ENCODE data around the gene RAB15. TPM values are rescaled to one million over a fixed set of nuclear protein-coding genes. Genes with fewer than 3 reads are reported as not detected.

The RAB15 gene
- total RNA-seq, 5 donors from 2014 or later (not counting 1 experiment from before 2014, with no cell fraction given): 3.9 to 9.7 (median 4.3) TPM

- no peaks in the 10 kb centered on the region for H3K36me3 Mint-ChIP-seq
- H3K9me3 ChIP-seq: no peaks in the 10 kb centered on the region
- H3K9me3 Mint-ChIP-seq: no peaks in the 10 kb centered on the region
- H3K4me3 Mint-ChIP-seq: no peak overlapping the region
- H3K27me3 ChIP-seq (replicated peaks in 1 of 2; ENCODE audit: control insufficient read depth in 2 of 2, extremely low read depth in 1 of 2, insufficient read depth in 2 of 2, low read length in 1 of 2): no peaks in the 10 kb centered on the region
- ATAC-seq (replicated peaks in 1 of 4) (no peak), DNase-seq (no peak)
- H3K4me1 ChIP-seq (ENCODE audit: control insufficient read depth in 1 of 2, extremely low read depth in 1 of 2, insufficient read depth in 2 of 2, low read length in 2 of 2): peaks cover 0 to 7% of the 10 kb centered on the region in 2 experiments
- no peak overlapping the region for H3K27ac ChIP-seq (ENCODE audit: low read length)
- ChIA-PET POLR2A (no interaction called here), CTCF (no interaction called here)
- no peaks in the 10 kb centered on the region for H3K36me3 ChIP-seq (ENCODE audit: control insufficient read depth in 2 of 2, extremely low read depth in 1 of 2, insufficient read depth in 1 of 2, low read length in 1 of 2)
- WGBS (ENCODE audit: insufficient coverage): 88% methylated on average over 6 of the region's 15 CpGs
- no peak overlapping the region for H3K27ac Mint-ChIP-seq
- no peak overlapping the region for H3K4me3 ChIP-seq (ENCODE audit: control insufficient read depth in 1 of 2, extremely low read depth in 1 of 2, low read length in 1 of 2)
- no peaks in the 10 kb centered on the region for H3K27me3 Mint-ChIP-seq
- peaks cover 11 to 25% (median 14%) of the 10 kb centered on the region in 3 donors for H3K4me1 Mint-ChIP-seq
Measured at GRCh38 chr14:64965356-64966000, 6.7 kb downstream of the RAB15 start.

GRCh38 chr14:64963611-64964010 lies 8.5 kb downstream of the RAB15 start:
- Histone ChIP-seq H3K27ac (ENCODE audit: low read length) (no peak overlapping the region), H3K4me3 (ENCODE audit: control insufficient read depth in 1 of 2, extremely low read depth in 1 of 2, low read length in 1 of 2) (no peak overlapping the region), H3K27me3 (replicated peaks in 1 of 2; ENCODE audit: control insufficient read depth in 2 of 2, extremely low read depth in 1 of 2, insufficient read depth in 2 of 2, low read length in 1 of 2) (no peaks in the 10 kb centered on the region), H3K36me3 (ENCODE audit: control insufficient read depth in 2 of 2, extremely low read depth in 1 of 2, insufficient read depth in 1 of 2, low read length in 1 of 2) (no peaks in the 10 kb centered on the region), H3K4me1 (ENCODE audit: control insufficient read depth in 1 of 2, extremely low read depth in 1 of 2, insufficient read depth in 2 of 2, low read length in 2 of 2) (peaks cover 0 to 7% of the 10 kb centered on the region in 2 experiments), H3K9me3 (no peaks in the 10 kb centered on the region)
- peaks cover 6 to 23% (median 10%) of the 10 kb centered on the region in 3 donors for H3K4me1 Mint-ChIP-seq
- H3K27ac Mint-ChIP-seq: no peak overlapping the region
- H3K27me3 Mint-ChIP-seq: no peaks in the 10 kb centered on the region
- H3K9me3 Mint-ChIP-seq: no peaks in the 10 kb centered on the region
- DNase-seq (no peak), ATAC-seq (replicated peaks in 1 of 4) (no peak)
- ChIA-PET POLR2A (no interaction called here), CTCF (no interaction called here)
- no CpG with 5 or more reads among the region's 1 CpG for WGBS (ENCODE audit: insufficient coverage)
- no peaks in the 10 kb centered on the region for H3K36me3 Mint-ChIP-seq
- H3K4me3 Mint-ChIP-seq: no peak overlapping the region

- Mint-ChIP-seq H3K36me3 (peaks cover 9% of the 10 kb centered on the region), H3K4me1 (peaks cover 2 to 14% (median 2%) of the 10 kb centered on the region in 3 donors), H3K9me3 (no peaks in the 10 kb centered on the region), H3K27me3 (no peaks in the 10 kb centered on the region), H3K4me3 (no peak overlapping the region), H3K27ac (no peak overlapping the region)
- Histone ChIP-seq H3K4me1 (ENCODE audit: control insufficient read depth in 1 of 2, extremely low read depth in 1 of 2, insufficient read depth in 2 of 2, low read length in 2 of 2) (peaks cover 0 to 7% of the 10 kb centered on the region in 2 experiments), H3K36me3 (ENCODE audit: control insufficient read depth in 2 of 2, extremely low read depth in 1 of 2, insufficient read depth in 1 of 2, low read length in 1 of 2) (peaks cover 0 to 4% of the 10 kb centered on the region in 2 donors), H3K4me3 (ENCODE audit: control insufficient read depth in 1 of 2, extremely low read depth in 1 of 2, low read length in 1 of 2) (no peak overlapping the region), H3K9me3 (no peaks in the 10 kb centered on the region), H3K27me3 (replicated peaks in 1 of 2; ENCODE audit: control insufficient read depth in 2 of 2, extremely low read depth in 1 of 2, insufficient read depth in 2 of 2, low read length in 1 of 2) (no peaks in the 10 kb centered on the region), H3K27ac (ENCODE audit: low read length) (no peak overlapping the region)
- ATAC-seq (replicated peaks in 1 of 4) (no peak), DNase-seq (no peak)
- WGBS (ENCODE audit: insufficient coverage): 86% methylated on average over 4 of the region's 5 CpGs
- CTCF ChIA-PET: interaction anchor here in 1 of 2 donors (0.8 kb wide), 1 partner anchor 69 kb away, joined by 4 read pairs; no protein-coding TSS in a partner anchor
- POLR2A ChIA-PET: interaction anchor here in 1 of 2 donors (0.7 kb wide), 1 partner anchor 47 kb away, joined by 3 read pairs; no protein-coding TSS in a partner anchor
Measured at GRCh38 chr14:64960762-64961276, 11.3 kb downstream of the RAB15 start.

GRCh38 chr14:64958743-64959142 lies 13.4 kb downstream of the RAB15 start:
- ChIA-PET CTCF (no interaction called here), POLR2A (no interaction called here)
- H3K36me3 Mint-ChIP-seq: peaks cover 18% of the 10 kb centered on the region
- H3K4me1 ChIP-seq (ENCODE audit: control insufficient read depth in 1 of 2, extremely low read depth in 1 of 2, insufficient read depth in 2 of 2, low read length in 2 of 2): peaks cover 0 to 7% of the 10 kb centered on the region in 2 experiments
- H3K4me3 Mint-ChIP-seq: no peak overlapping the region
- peaks cover 2 to 11% (median 2%) of the 10 kb centered on the region in 3 donors for H3K4me1 Mint-ChIP-seq
- ATAC-seq (replicated peaks in 1 of 4) (no peak), DNase-seq (no peak)
- H3K4me3 ChIP-seq (ENCODE audit: control insufficient read depth in 1 of 2, extremely low read depth in 1 of 2, low read length in 1 of 2): no peak overlapping the region
- no peaks in the 10 kb centered on the region for H3K9me3 ChIP-seq
- H3K27ac ChIP-seq (ENCODE audit: low read length): no peak overlapping the region
- peaks cover 0 to 6% of the 10 kb centered on the region in 2 donors for H3K36me3 ChIP-seq (ENCODE audit: control insufficient read depth in 2 of 2, extremely low read depth in 1 of 2, insufficient read depth in 1 of 2, low read length in 1 of 2)
- no peaks in the 10 kb centered on the region for H3K9me3 Mint-ChIP-seq
- no peak overlapping the region for H3K27ac Mint-ChIP-seq
- H3K27me3 ChIP-seq (replicated peaks in 1 of 2; ENCODE audit: control insufficient read depth in 2 of 2, extremely low read depth in 1 of 2, insufficient read depth in 2 of 2, low read length in 1 of 2): no peaks in the 10 kb centered on the region
- H3K27me3 Mint-ChIP-seq: no peaks in the 10 kb centered on the region
- WGBS (ENCODE audit: insufficient coverage): 98% methylated on average over 5 of the region's 5 CpGs

- ChIA-PET POLR2A (no interaction called here), CTCF (no interaction called here)
- Histone ChIP-seq H3K27ac (ENCODE audit: low read length) (no peak overlapping the region), H3K27me3 (replicated peaks in 1 of 2; ENCODE audit: control insufficient read depth in 2 of 2, extremely low read depth in 1 of 2, insufficient read depth in 2 of 2, low read length in 1 of 2) (no peaks in the 10 kb centered on the region), H3K4me1 (ENCODE audit: control insufficient read depth in 1 of 2, extremely low read depth in 1 of 2, insufficient read depth in 2 of 2, low read length in 2 of 2) (peaks cover 0 to 7% of the 10 kb centered on the region in 2 experiments), H3K9me3 (no peaks in the 10 kb centered on the region), H3K36me3 (ENCODE audit: control insufficient read depth in 2 of 2, extremely low read depth in 1 of 2, insufficient read depth in 1 of 2, low read length in 1 of 2) (peaks cover 0 to 6% of the 10 kb centered on the region in 2 donors), H3K4me3 (ENCODE audit: control insufficient read depth in 1 of 2, extremely low read depth in 1 of 2, low read length in 1 of 2) (no peak overlapping the region)
- Mint-ChIP-seq H3K36me3 (peaks cover 18% of the 10 kb centered on the region), H3K4me3 (no peak overlapping the region), H3K9me3 (no peaks in the 10 kb centered on the region), H3K27ac (no peak overlapping the region), H3K27me3 (no peaks in the 10 kb centered on the region), H3K4me1 (peaks cover 2 to 9% (median 2%) of the 10 kb centered on the region in 3 donors)
- ATAC-seq (replicated peaks in 1 of 4) (no peak), DNase-seq (no peak)
- no CpG with 5 or more reads among the region's 2 CpGs for WGBS (ENCODE audit: insufficient coverage)
Measured at GRCh38 chr14:64958201-64958600, 13.9 kb downstream of the RAB15 start.

- DNase-seq (no peak), ATAC-seq (replicated peaks in 1 of 4) (no peak)
- ChIA-PET POLR2A (interaction anchor here (0.5 to 0.7 kb wide), 4 partner anchors 22 to 398 kb away, joined by 3 to 14 read pairs (median 4); no protein-coding TSS in a partner anchor), CTCF (no interaction called here)
- Histone ChIP-seq H3K9me3 (no peaks in the 10 kb centered on the region), H3K27ac (ENCODE audit: low read length) (no peak overlapping the region), H3K27me3 (replicated peaks in 1 of 2; ENCODE audit: control insufficient read depth in 2 of 2, extremely low read depth in 1 of 2, insufficient read depth in 2 of 2, low read length in 1 of 2) (no peaks in the 10 kb centered on the region), H3K4me1 (ENCODE audit: control insufficient read depth in 1 of 2, extremely low read depth in 1 of 2, insufficient read depth in 2 of 2, low read length in 2 of 2) (peaks cover 0 to 7% of the 10 kb centered on the region in 2 experiments), H3K4me3 (ENCODE audit: control insufficient read depth in 1 of 2, extremely low read depth in 1 of 2, low read length in 1 of 2) (no peak overlapping the region), H3K36me3 (ENCODE audit: control insufficient read depth in 2 of 2, extremely low read depth in 1 of 2, insufficient read depth in 1 of 2, low read length in 1 of 2) (peaks cover under 1 to 9% of the 10 kb centered on the region in 2 donors)
- H3K36me3 Mint-ChIP-seq: peaks cover 18% of the 10 kb centered on the region
- no peak overlapping the region for H3K4me3 Mint-ChIP-seq
- no peak overlapping the region for H3K27ac Mint-ChIP-seq
- no peaks in the 10 kb centered on the region for H3K9me3 Mint-ChIP-seq
- H3K4me1 Mint-ChIP-seq: peaks cover 6 to 21% (median 6%) of the 10 kb centered on the region in 3 donors
- WGBS (ENCODE audit: insufficient coverage): 75% methylated on average over 1 of the region's 8 CpGs
- no peaks in the 10 kb centered on the region for H3K27me3 Mint-ChIP-seq
Measured at GRCh38 chr14:64956697-64957406, 15.3 kb downstream of the RAB15 start.
